ENCODE measurements around the gene SYCP2.

Gene SYCP2

DNA sequence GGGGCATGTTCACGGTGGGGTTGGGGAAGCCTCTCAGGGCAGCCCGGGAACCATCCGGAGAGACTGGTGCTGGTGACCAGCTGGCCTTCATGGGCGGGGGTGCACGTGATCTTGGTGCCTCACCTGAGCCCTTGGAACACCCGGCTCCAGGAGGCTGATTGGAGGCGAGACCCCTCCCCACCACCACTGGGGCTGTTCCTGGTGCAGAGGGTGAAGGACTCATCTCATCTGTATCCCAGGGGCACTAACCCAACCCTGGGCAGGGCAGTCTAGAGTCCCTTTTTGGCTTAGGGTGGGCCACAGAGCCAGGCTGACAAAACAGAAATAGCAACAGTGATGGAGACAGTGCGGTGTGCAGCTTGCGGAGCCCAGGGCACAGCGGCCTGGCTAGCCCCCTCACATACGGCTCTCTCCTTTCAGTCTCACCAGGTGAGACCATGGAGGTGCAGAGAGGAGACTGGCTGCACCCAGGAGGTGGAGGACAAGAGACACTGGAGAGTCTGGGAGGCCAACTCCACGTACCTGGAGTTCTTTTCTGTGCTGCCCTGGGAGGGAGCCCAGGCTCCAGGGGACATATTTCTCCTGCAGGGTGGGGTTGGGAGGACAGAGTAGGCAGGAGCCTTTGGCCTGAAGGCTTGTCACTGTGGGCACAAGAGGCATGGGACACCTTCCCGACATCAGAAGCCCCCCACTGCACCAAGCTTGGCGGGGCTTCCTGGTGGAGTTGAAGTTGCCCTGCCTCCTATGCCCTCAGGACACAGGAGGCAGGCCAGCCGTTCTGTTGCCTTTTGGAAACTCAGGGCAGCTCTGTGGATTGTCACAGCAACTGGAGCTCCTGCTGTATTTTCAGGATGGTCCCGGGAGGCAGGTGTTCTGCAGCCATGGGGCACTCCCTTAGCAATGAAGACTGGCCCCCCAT is 106.0 kb downstream of the SYCP2 start:
- Histone ChIP-seq H3K27ac (no peak overlapping the region), H3K27me3 (no peaks in the 10 kb centered on the region), H3K4me1 (peaks cover 56% of the 10 kb centered on the region), H3K4me3 (no peak overlapping the region), H3K4me2 (no peak overlapping the region), H3K36me3 (peaks cover 100% of the 10 kb centered on the region), H4K20me1 (peaks cover 100% of the 10 kb centered on the region), H3K9ac (no peak overlapping the region), H3K9me3 (no peaks in the 10 kb centered on the region)
- TF ChIP-seq Cebpa-rat (IDR thresholded peaks at IDR 0.05): no peak

DNA sequence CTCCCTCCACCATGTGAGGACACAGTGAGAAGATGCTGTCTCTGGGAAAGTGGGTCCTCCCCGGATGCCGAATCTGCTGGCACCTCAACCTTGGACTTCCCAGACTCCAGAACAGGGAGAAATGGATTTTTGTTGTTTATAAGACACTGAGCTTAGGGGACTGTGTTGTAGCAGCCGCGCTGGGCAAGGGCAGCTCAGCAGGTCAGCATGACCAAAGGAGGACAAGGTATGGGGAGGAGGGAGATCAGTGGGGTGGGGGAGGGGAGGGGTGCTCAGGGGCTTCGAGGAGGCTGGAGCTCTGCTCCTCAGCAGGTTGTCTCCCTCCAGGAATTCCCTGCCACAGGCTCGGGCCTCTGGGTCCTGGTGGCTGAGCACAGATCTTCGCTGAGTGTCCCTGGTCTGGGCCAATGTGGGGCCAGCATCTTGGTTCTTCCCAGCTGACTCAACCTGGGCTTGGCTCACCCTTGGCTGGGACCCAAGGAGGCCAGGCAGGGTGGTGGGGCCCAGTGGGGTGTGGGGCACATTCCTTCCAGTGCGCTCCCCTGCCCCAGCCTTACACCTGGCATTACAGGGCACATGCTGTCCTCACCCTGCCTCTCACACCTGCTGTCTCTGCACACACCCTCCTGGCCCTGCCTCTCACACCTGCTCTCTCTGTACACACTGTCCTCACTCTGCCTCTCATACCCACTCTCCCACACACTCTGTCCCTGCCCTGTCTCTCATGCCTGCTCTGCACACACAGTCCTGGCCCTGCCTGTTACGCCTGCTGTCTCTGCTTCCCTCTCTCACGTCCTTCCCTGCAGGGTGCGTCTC is 107.3 kb downstream of the SYCP2 start:
- Histone ChIP-seq H3K4me1 (peaks cover 43% of the 10 kb centered on the region), H4K20me1 (peaks cover 96% of the 10 kb centered on the region), H3K4me2 (no peak overlapping the region), H3K9ac (no peak overlapping the region), H3K4me3 (no peak overlapping the region), H3K27me3 (no peaks in the 10 kb centered on the region), H3K27ac (no peak overlapping the region), H3K9me3 (no peaks in the 10 kb centered on the region), H3K36me3 (peaks cover 96% of the 10 kb centered on the region)
- no peak for TF ChIP-seq Cebpa-rat (IDR thresholded peaks at IDR 0.05)

GRCh38 chr20:59825563-59825920 is 107.9 kb downstream of the SYCP2 start:
- Histone ChIP-seq H3K36me3 (peaks cover 96% of the 10 kb centered on the region), H3K4me1 (peaks cover 37% of the 10 kb centered on the region), H3K27ac (no peak overlapping the region), H4K20me1 (peaks cover 96% of the 10 kb centered on the region), H3K9me3 (no peaks in the 10 kb centered on the region), H3K4me2 (no peak overlapping the region), H3K9ac (no peak overlapping the region), H3K4me3 (no peak overlapping the region), H3K27me3 (no peaks in the 10 kb centered on the region)
- no peak for TF ChIP-seq Cebpa-rat (IDR thresholded peaks at IDR 0.05)

DNA sequence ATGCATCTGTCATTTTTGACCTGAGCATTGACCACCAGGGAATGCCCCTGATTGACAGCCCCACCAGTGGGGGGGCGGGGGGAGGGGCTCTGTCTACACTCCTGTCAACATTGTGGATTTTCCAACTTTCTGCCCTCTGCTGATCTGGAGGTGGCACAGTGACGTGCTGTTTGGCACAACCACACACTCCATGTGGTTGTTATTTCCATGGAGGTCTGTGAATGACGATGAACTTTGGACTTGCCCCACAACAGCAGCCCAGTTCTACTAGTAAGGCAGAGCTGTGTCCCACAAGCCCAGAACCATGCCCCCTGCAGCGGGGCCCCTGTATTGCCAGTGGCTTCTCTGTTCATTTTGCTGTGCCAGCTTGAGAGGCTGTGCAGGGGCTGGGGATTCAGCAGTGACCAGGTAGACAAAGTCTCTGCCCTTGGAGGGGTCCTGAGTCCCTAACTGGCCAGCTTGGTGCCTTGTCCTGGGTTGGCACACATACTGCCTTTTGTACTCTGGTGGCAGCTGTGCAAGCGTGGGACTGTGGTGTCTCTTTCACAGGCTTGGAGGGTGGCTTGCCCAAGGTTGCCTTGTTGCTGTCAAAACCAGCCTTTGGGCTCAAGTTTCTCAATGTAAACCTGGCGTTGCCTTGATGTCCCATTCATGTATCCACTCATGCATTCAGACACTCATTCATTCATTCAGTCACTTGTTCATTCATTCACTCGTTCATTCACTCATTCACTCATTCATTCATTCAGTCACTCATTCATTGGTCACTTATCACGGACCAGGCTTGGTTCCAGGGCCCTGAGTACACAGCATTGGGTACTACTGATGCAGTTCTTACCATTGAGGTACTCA is 108.5 kb downstream of the SYCP2 start:
- Histone ChIP-seq H3K27ac (no peak overlapping the region), H3K4me3 (no peak overlapping the region), H3K4me1 (peaks cover 31% of the 10 kb centered on the region), H3K9me3 (no peaks in the 10 kb centered on the region), H3K4me2 (no peak overlapping the region), H4K20me1 (peaks cover 96% of the 10 kb centered on the region), H3K36me3 (peaks cover 96% of the 10 kb centered on the region), H3K9ac (no peak overlapping the region), H3K27me3 (no peaks in the 10 kb centered on the region)
- TF ChIP-seq Cebpa-rat (IDR thresholded peaks at IDR 0.05): no peak

DNA sequence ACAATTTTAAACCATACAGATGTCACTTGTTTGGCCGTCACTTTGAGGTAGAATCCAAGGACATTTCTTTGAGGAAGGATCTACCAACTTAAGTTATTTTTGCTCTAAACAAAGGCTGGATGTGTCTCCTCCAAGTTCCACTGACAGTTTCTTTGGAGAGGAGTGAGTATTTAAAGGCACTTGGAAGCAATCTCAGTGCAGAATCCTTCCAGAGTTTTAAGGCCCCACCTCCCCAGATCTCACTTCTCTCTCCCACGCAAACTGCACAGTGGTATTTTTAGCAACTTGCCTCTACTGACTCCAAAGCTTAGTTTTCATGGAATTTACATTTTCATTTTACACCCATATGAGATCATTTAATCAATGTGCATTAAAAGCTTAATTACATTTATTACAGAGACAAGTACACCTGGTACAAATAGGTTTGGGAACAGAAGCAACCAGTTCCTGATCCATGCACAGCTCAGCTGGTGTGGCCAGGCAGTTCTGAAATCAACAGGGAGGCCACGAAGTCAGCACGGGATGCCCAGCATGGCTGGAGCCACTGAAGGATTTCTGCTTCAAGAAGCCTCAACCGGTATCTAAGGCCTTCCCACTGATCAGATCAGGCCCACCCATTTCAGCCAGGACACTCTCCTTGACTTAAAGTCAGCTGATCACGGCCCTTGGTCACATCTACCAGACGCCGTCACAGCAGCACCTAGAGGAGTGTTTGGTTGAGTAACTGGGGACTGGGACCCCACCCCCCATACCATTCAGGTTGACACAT is 109.8 kb downstream of the SYCP2 start:
- H3K9me3 ChIP-seq: no peaks in the 10 kb centered on the region
- TF ChIP-seq Cebpa-rat (IDR thresholded peaks at IDR 0.05): no peak
- H3K27me3 ChIP-seq: no peaks in the 10 kb centered on the region
- H3K4me3 ChIP-seq: no peak overlapping the region
- no peak overlapping the region for H3K27ac ChIP-seq
- peaks cover 18% of the 10 kb centered on the region for H3K4me1 ChIP-seq
- no peak overlapping the region for H3K9ac ChIP-seq
- peaks cover 96% of the 10 kb centered on the region for H3K36me3 ChIP-seq
- no peak overlapping the region for H3K4me2 ChIP-seq
- H4K20me1 ChIP-seq: peaks cover 96% of the 10 kb centered on the region

GRCh38 chr20:59823030-59823423 is 110.4 kb downstream of the SYCP2 start:
- peaks cover 96% of the 10 kb centered on the region for H4K20me1 ChIP-seq
- H3K4me2 ChIP-seq: no peak overlapping the region
- no peak overlapping the region for H3K4me3 ChIP-seq
- no peak overlapping the region for H3K27ac ChIP-seq
- H3K4me1 ChIP-seq: peaks cover 12% of the 10 kb centered on the region
- H3K27me3 ChIP-seq: no peaks in the 10 kb centered on the region
- peaks cover 96% of the 10 kb centered on the region for H3K36me3 ChIP-seq
- H3K9me3 ChIP-seq: no peaks in the 10 kb centered on the region
- no peak for TF ChIP-seq Cebpa-rat (IDR thresholded peaks at IDR 0.05)
- no peak overlapping the region for H3K9ac ChIP-seq

- H3K4me2 ChIP-seq: no peak overlapping the region
- TF ChIP-seq Cebpa-rat (IDR thresholded peaks at IDR 0.05): no peak
- H3K4me3 ChIP-seq: no peak overlapping the region
- peaks cover 96% of the 10 kb centered on the region for H4K20me1 ChIP-seq
- no peaks in the 10 kb centered on the region for H3K9me3 ChIP-seq
- H3K36me3 ChIP-seq: peaks cover 96% of the 10 kb centered on the region
- no peak overlapping the region for H3K27ac ChIP-seq
- no peaks in the 10 kb centered on the region for H3K27me3 ChIP-seq
- H3K4me1 ChIP-seq: peaks cover 6% of the 10 kb centered on the region
- no peak overlapping the region for H3K9ac ChIP-seq
These were observed 111.0 kb downstream of the SYCP2 start for GRCh38 chr20:59822291-59823029.

GRCh38 chr20:59821788-59822187 is 111.6 kb downstream of the SYCP2 start:
- no peak for TF ChIP-seq Cebpa-rat (IDR thresholded peaks at IDR 0.05)
- Histone ChIP-seq H3K4me1 (no peaks in the 10 kb centered on the region; the same call in 1 of the 2 replicates), H3K36me3 (peaks cover 96% of the 10 kb centered on the region), H4K20me1 (peaks cover 96% of the 10 kb centered on the region), H3K4me3 (no peak overlapping the region), H3K9ac (no peak overlapping the region), H3K9me3 (no peaks in the 10 kb centered on the region), H3K4me2 (no peak overlapping the region), H3K27ac (no peak overlapping the region), H3K27me3 (no peaks in the 10 kb centered on the region)

Measured in BLaER1 (cell line).